Stimulated activated CD4-positive, alpha-beta T cell treated with anti-CD3 and anti-CD28 coated beads, Interleukin-15, amount 100 ng/mL, for 1 hour (primary cell): ENCODE results near the gene DDX60.
"Not testable (repeated sequence)": the region's sequence is repeated elsewhere in the genome, so short reads cannot be mapped to it uniquely, and the experiment has no call there.

Source experiments
- DNase-seq, 2 donors: peaks; one replicate each; pipeline ENCODE4 v3.0.0-alpha.2; 2020; ENCODE audit warnings: low read depth in 1 of 2, low spot score in 1 of 2

DDX60 gene

GRCh38 chr4:168293386-168293975 is 25.1 kb downstream of the DDX60 start:
- DNase-seq = no peak

DNA sequence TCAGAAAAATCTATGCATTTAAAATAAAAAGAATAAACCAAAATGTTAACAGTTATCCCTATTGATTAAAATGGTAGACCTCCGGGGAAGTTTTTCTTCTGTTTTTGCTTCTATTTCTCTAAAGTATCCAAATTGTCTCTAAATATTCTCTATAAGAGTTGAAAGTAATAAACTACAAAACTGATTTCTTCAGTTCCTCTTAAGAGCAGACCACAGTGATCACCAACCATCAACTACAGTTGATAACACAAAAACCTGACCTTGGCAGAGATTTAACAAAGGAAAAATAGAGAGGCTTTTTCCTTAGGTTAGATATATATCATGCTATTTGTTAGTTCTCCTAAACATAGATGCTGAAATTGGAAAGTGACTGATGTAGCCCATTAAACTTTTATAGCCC is 27.3 kb downstream of the DDX60 start:
- DNase-seq = no peak

- DNase-seq = not testable (repeated sequence)
Observed at GRCh38 chr4:168285850-168286249, 32.7 kb downstream of the DDX60 start.

DNA sequence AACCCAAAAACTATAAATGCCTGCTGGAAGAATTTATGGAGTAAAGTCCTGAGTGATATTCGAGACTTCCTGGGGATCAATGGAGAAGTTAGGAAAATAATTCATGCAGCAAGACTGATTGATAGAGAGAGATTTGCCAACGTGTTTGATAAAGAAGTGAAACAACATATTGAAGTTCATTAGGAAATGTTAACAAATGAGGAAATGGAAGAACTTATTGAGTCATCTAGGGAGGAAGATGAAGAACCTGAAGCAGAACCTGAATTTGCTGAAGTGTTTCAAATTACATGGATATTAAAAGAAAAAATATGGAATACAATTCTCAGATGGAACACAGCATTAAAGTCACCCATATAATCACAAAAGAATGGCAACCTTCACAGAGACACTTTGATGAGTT is 39.0 kb downstream of the DDX60 start:
- DNase-seq = no peak

DNA sequence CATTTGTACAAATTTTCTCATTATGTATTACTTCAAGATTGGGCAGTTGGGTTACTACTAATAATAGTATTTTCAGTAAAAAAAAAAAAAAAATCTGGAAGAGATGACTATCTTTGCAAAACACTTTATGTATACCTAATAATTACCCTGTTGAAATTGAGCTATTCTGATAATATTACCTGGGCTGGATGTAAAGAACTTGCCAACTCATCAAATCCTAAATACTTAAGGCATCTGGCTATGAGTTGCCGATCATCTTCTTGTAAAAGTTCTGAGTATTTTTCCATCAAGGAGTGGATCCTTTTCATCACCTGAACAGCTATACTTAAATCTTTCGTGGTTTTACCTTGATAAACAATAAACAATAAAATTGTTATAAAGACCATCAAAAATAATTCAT is 42.7 kb downstream of the DDX60 start:
- DNase-seq = no peak

GRCh38 chr4:168274871-168275270 is 43.7 kb downstream of the DDX60 start:
- no peak for DNase-seq

DNA sequence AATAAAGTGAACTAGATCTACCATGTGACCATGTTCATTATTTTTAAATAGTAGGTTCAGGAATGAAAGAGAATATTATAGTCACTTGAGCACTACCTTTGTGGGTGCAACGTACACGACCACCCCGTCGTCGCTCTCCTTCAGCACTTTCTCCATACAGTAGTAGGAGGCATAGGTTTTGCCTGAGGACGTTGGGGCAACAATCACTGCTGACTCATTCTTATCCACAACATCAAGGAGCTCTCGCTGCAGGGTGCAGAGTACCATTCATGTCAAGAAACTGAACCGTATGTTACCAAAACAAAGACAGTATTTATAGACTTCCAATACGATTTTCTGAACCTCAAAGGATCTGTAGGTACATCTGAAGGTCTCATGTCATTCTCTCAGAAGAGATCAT is 44.7 kb downstream of the DDX60 start:
- DNase-seq = no peak

GRCh38 chr4:168272488-168272887 is 46.1 kb downstream of the DDX60 start:
- no peak for DNase-seq

DNA sequence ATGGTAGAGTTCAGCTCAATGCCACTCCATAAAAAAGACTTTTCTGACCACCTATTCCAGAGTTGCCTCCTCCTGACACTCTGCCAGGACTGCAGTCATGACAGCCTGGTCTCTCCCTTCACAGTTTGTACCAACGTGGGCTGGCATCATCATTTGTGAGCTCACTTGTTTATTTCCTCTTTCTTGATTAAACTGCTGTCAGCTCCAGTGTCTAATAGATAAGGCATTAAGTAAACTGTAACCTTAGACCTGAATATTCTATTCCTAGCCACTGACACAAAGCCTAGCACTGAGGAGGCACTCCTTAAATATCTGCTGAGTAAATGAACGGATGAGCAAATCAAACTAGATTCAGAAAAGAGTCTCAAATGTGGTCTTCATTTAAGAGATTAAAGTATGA is 48.7 kb downstream of the DDX60 start:
- DNase-seq = no peak

DNA sequence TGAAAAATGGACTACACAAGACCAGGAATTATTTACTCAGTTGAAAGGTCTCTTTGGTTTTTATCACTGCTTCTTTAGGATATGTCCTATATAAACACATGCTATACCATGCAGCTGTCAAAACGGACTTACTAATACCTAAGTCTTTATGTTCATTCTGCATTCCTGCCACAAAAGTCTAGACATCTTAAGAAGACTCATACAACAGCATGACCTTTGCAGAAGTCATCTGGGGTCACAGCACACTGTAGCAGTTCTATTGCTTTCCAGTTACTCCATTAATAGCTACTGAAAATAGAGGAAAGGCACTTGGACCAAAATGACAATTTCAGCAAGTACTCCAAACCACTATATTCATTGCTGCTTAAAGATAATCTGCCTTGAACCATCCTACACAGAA is 53.2 kb downstream of the DDX60 start:
- DNase-seq = no peak

- DNase-seq = no peak
Observed at GRCh38 chr4:168264903-168265302, 53.6 kb downstream of the DDX60 start.

GRCh38 chr4:168263039-168263438 is 55.5 kb downstream of the DDX60 start:
- no peak for DNase-seq

DNA sequence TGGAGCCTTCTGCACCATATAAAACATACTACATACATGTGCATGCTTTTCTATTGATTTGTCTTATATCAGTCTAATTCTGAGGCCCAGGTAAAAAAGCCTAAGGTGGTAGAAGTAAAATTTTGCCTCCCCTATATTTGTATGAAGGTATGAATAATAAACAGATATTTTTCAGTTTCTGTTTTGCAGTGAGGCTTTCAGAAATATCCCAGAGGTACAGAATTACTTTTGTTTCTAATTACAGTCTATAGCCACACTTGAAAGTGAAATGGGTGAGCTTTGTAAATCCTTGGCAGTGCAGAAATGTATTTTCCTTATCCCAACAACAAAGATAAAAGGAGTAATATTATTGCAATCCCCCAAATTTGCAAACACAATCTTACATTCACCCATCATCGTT is 59.5 kb downstream of the DDX60 start:
- no peak for DNase-seq

DNA sequence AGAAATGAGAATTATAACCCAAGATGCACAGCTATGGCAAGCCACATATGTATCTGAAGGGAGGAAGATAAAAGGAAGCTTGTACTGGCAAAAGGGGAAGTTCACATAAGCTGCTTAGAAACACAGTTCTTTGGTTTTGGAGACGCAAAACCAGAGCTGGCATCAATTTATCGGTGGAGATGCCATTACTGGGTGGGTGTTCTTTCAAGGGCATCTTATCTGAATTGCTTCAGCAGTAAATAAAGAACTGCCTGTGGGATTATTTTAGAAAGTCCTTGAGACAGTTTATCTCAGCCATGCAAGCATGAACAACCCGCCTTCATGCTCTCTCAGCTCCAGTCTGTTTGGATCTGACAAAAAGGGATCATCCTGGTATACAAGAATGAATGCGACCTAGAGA is 60.8 kb downstream of the DDX60 start:
- no peak for DNase-seq

GRCh38 chr4:168248176-168248710 is 70.3 kb downstream of the DDX60 start:
- no peak for DNase-seq

DNA sequence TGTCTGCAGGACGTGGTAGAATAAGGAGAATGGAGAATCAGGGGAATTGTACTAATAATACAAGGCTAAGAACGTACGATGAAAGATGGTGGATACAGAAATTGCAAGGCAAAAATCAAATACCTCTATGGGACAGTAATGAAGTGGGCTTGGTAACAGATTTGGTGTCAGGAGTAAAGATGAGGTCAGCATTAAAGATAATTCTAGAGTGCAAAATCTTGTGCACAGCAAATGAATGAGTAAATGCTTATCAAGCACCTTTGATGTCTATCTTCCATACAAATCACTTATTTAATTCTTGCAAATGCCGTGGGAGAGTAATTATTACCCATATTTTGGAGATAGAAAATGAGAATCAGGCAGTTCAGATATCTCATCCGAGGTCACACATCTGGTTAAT is 70.9 kb downstream of the DDX60 start:
- DNase-seq = no peak

DNA sequence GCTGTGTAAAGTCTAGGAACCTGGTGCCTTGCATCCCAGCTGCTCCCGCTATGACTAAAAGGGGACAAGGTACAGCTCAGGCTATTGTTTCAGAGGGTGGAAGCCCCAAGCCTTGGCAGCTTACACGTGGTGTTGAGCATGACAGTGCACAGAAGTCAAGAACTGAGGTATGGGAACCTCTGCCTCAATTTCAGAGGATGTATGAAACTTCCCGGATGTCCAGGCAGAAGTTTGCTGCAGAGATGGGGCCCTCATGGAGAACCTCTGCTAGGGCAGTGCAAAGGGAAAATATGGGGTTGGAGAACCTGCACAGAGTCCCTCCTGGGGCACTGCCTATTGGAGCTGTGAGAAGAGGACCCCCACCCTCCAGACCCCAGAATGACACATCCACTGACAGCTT is 76.6 kb downstream of the DDX60 start:
- DNase-seq = no peak

- DNase-seq = no peak
Observed at GRCh38 chr4:168240821-168241220, 77.7 kb downstream of the DDX60 start.

- no peak for DNase-seq
Observed at GRCh38 chr4:168221301-168221700, 97.3 kb downstream of the DDX60 start.

DNA sequence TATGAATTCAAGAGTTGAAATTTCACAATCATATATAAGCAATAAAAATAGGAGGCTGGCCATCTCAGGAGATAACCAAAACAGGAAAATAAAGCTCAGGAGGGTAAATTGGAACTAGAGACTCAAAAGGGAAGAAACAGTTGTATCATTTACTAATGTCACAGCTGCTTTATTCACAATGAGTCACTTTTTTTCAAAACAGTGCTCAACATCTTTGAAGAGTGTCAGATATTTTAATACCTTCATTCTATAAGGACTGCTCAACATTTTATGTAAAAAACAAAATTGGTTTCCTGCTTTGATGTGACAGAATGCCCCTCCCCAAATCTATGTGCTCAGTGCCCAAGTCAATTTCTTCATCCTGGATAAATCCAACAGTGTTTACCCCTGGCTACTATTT is 97.7 kb downstream of the DDX60 start:
- no peak for DNase-seq

- no peak for DNase-seq
Observed at GRCh38 chr4:168218645-168219044, 99.9 kb downstream of the DDX60 start.

DNA sequence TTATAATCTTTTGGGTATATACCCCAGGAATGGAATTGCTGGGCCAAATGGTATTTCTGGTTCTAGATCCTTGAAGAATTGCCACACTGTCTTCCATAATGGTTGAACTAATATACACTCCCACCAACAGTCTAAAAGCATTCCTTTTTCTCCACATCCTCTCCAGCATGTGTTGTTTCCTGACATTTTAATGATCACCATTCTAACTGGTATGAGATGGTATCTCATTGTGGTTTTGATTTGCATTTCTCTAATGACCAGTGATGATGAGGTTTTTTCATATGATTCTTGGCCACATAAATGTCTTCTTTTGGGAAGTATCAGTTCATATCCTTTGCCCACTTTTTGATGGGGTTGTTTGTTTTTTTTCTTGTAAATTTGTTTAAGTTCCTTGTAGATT is 105.0 kb downstream of the DDX60 start:
- DNase-seq = not testable (repeated sequence)

- DNase-seq = no peak
Observed at GRCh38 chr4:168212656-168213055, 105.9 kb downstream of the DDX60 start.
